ENCODE data around the gene PHEX. TPM values are rescaled to one million over a fixed set of nuclear protein-coding genes. Genes with fewer than 3 reads are reported as not detected.

PHEX gene
- polyA plus RNA-seq, 1 donor from 2014 or later = 0.59 TPM

GRCh38 chrX:22057667-22058066 lies 25.5 kb downstream of the PHEX start:
- no peaks in the 10 kb centered on the region for H3F3A ChIP-seq (ENCODE audit: insufficient read depth, low read length, poor library complexity, severe bottlenecking)
- H3K79me2 ChIP-seq (replicated peaks; ENCODE audit: insufficient read depth, low read length) = no peaks in the 10 kb centered on the region
- no peak for TF ChIP-seq EP300 (conservative IDR thresholded peaks at IDR 0.05; ENCODE audit: poor library complexity, severe bottlenecking)
- no peak for TF ChIP-seq SMC3 (conservative IDR thresholded peaks at IDR 0.05; ENCODE audit: poor library complexity)
- no peak for TF ChIP-seq MXI1 (conservative IDR thresholded peaks at IDR 0.05; ENCODE audit: poor library complexity, severe bottlenecking)
- TF ChIP-seq CTCF (IDR thresholded peaks at IDR 0.05; ENCODE audit: poor library complexity, severe bottlenecking) = no peak
- no peak for TF ChIP-seq POLR2AphosphoS5 (IDR thresholded peaks at IDR 0.05)
- TF ChIP-seq EZH2 (IDR thresholded peaks at IDR 0.05; ENCODE audit: borderline replicate concordance, insufficient read depth, low read length, poor library complexity, severe bottlenecking) = no peak
- TF ChIP-seq REST (IDR thresholded peaks at IDR 0.05; ENCODE audit: borderline replicate concordance) = no peak
- TF ChIP-seq TAF1 (IDR thresholded peaks at IDR 0.05; ENCODE audit: low read depth) = no peak
- no peak for TF ChIP-seq RAD21 (conservative IDR thresholded peaks at IDR 0.05)
- H2AFZ ChIP-seq (ENCODE audit: low read depth, low read length) = no peak overlapping the region
- H3K4me2 ChIP-seq (ENCODE audit: low read length) = no peak overlapping the region
- no peaks in the 10 kb centered on the region for H3K9me2 ChIP-seq (ENCODE audit: insufficient read depth, low read length)
- H3K9ac ChIP-seq (ENCODE audit: low read length) = no peak overlapping the region
- no peaks in the 10 kb centered on the region for H3K27me3 ChIP-seq (ENCODE audit: insufficient read depth, low read depth, low read length)
- no peaks in the 10 kb centered on the region for H3K9me3 ChIP-seq (ENCODE audit: low read length)
- no peak overlapping the region for H3K4me3 ChIP-seq (ENCODE audit: low read length)
- H4K20me1 ChIP-seq (ENCODE audit: insufficient read depth) = no peaks in the 10 kb centered on the region
- no peaks in the 10 kb centered on the region for H3K36me3 ChIP-seq (ENCODE audit: insufficient read depth, low read length)
- no peak overlapping the region for H3K27ac ChIP-seq (ENCODE audit: low read length)

- Histone ChIP-seq H4K20me1 (ENCODE audit: insufficient read depth) (no peaks in the 10 kb centered on the region), H3K36me3 (ENCODE audit: insufficient read depth, low read length) (no peaks in the 10 kb centered on the region), H3K4me3 (ENCODE audit: low read length) (no peak overlapping the region), H3K9me3 (ENCODE audit: low read length) (no peaks in the 10 kb centered on the region), H3F3A (ENCODE audit: insufficient read depth, low read length, poor library complexity, severe bottlenecking) (no peaks in the 10 kb centered on the region), H2AFZ (ENCODE audit: low read depth, low read length) (no peak overlapping the region), H3K4me2 (ENCODE audit: low read length) (no peak overlapping the region), H3K9ac (ENCODE audit: low read length) (no peak overlapping the region), H3K79me2 (replicated peaks; ENCODE audit: insufficient read depth, low read length) (no peaks in the 10 kb centered on the region), H3K9me2 (ENCODE audit: insufficient read depth, low read length) (no peaks in the 10 kb centered on the region), H3K27me3 (ENCODE audit: insufficient read depth, low read depth, low read length) (no peaks in the 10 kb centered on the region), H3K27ac (ENCODE audit: low read length) (no peak overlapping the region)
- TF ChIP-seq CTCF (IDR thresholded peaks at IDR 0.05; ENCODE audit: poor library complexity, severe bottlenecking) = no peak
- no peak for TF ChIP-seq REST (IDR thresholded peaks at IDR 0.05; ENCODE audit: borderline replicate concordance)
These were observed 27.6 kb downstream of the PHEX start for GRCh38 chrX:22059775-22060174.
